IgD-negative memory B cell (primary cell): ENCODE results near the gene OR2S2. TPM values are rescaled to one million over a fixed set of nuclear protein-coding genes. Genes with fewer than 3 reads are reported as not detected.
"Not testable (repeated sequence)": the region's sequence is repeated elsewhere in the genome, so short reads cannot be mapped to it uniquely, and the experiment has no call there.

Experiments
- H3K27ac Mint-ChIP-seq, 3 donors: one replicate each; pipeline ENCODE4 v1.8.0; 2020 to 2022; ENCODE audit warnings: mild to moderate bottlenecking in 3 of 3, mixed read lengths in 3 of 3, moderate library complexity in 1 of 3
- H3K27me3 Mint-ChIP-seq: one replicate; pipeline ENCODE4 v1.8.0; 2021; ENCODE audit warnings: mixed read lengths
- H3K36me3 Mint-ChIP-seq: one replicate; pipeline ENCODE4 v1.8.0; 2020; ENCODE audit warnings: mild to moderate bottlenecking, mixed read lengths
- H3K4me1 Mint-ChIP-seq, 3 donors: one replicate each; pipeline ENCODE4 v1.8.0; 2020 to 2022; ENCODE audit warnings: mixed read lengths in 3 of 3, mild to moderate bottlenecking in 1 of 3
- H3K4me3 Mint-ChIP-seq, 4 donors: one replicate each; pipeline ENCODE4 v1.8.0; 2020 to 2022; ENCODE audit warnings: mild to moderate bottlenecking in 4 of 4, mixed read lengths in 4 of 4, moderate library complexity in 3 of 4
- H3K9me3 Mint-ChIP-seq, 3 donors: one replicate each; pipeline ENCODE4 v1.8.0; 2020 to 2021; ENCODE audit warnings: mixed read lengths in 3 of 3, mild to moderate bottlenecking in 1 of 3
- polyA plus RNA-seq: library from polyadenylated mRNA; unstranded; fragments of 300-500 nt; fragmentation: Illumina TruSeq; gene quantifications from one replicate; pipeline ENCODE4 v1.2.3, GENCODE V29; 2021

Gene OR2S2, protein sequence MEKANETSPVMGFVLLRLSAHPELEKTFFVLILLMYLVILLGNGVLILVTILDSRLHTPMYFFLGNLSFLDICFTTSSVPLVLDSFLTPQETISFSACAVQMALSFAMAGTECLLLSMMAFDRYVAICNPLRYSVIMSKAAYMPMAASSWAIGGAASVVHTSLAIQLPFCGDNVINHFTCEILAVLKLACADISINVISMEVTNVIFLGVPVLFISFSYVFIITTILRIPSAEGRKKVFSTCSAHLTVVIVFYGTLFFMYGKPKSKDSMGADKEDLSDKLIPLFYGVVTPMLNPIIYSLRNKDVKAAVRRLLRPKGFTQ
- not detected for polyA plus RNA-seq

DNA sequence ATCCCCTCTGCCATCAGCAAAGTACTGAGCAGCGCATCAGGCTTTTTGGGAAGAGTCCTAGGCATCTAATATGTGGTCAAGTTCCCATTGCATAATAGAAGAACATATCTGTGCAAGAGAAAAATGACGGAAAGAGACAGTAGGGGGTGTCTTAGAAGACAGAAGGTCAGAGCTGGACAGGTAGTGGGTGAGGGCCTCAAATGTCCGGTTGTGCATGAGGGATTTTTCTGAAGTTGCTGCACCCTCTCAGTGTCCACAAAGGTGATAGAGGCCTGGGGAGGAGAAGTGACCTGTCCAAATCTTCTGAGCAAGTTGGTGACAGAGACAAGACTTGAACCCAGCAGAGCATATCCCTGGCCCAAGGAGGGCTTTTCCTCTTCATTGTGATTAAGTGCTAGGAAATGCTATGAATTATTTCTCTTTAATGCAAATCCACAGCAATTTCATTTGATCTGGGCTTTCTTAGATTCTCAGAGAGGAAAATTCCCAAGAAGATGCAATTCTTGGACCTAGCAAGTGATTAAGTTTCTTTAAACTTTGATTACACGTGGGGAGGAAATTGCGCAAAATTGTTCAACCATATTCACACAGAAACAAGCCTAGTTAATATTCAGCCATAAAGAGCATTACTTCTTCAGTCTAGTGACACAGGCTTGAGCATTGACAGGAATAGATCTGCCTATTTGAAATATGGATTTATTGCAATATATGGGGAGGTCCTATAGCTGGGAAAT lies at the start of gene OR2S2:
OR2S2 (minus strand) TSS at position 51 of the 734 bp plus-strand sequence. CDS start 56 bp downstream, outside the sequence.
- Mint-ChIP-seq H3K4me3 (no peak within 1 kb of the TSS), H3K4me1 (no peaks in the 10 kb centered on the region), H3K36me3 (no peaks in the 10 kb centered on the region), H3K27me3 (peaks cover 15% of the 10 kb centered on the region), H3K27ac (no peak within 1 kb of the TSS), H3K9me3 (no peaks in the 10 kb centered on the region)

DNA sequence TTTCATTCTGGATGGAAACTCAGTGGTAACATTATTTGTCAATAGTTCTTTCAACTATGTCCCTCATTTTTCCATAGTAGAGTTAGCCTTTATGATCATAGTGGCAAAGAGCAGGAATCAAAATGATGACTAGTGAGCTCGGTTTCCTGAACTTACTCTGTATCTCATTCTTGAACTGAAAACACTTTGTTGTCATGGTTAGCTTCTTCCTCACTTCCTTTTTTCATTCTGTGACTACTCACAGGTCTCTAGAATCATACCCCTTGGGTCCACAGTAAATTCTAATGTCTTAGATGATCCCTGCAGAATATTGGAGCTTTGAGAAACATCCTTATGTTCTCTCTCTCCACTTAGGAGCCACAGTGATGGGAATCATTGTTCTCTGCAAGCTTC lies 49.4 kb upstream of the OR2S2 start:
- H3K9me3 Mint-ChIP-seq = peaks cover 0 to 9% (median 6%) of the 10 kb centered on the region in 3 donors
- no peak overlapping the region for H3K27ac Mint-ChIP-seq
- H3K4me1 Mint-ChIP-seq = peaks cover 13 to 17% (median 15%) of the 10 kb centered on the region in 3 donors
- H3K4me3 Mint-ChIP-seq = no peak overlapping the region
- H3K36me3 Mint-ChIP-seq = no peaks in the 10 kb centered on the region
- H3K27me3 Mint-ChIP-seq = peaks cover 15% of the 10 kb centered on the region

DNA sequence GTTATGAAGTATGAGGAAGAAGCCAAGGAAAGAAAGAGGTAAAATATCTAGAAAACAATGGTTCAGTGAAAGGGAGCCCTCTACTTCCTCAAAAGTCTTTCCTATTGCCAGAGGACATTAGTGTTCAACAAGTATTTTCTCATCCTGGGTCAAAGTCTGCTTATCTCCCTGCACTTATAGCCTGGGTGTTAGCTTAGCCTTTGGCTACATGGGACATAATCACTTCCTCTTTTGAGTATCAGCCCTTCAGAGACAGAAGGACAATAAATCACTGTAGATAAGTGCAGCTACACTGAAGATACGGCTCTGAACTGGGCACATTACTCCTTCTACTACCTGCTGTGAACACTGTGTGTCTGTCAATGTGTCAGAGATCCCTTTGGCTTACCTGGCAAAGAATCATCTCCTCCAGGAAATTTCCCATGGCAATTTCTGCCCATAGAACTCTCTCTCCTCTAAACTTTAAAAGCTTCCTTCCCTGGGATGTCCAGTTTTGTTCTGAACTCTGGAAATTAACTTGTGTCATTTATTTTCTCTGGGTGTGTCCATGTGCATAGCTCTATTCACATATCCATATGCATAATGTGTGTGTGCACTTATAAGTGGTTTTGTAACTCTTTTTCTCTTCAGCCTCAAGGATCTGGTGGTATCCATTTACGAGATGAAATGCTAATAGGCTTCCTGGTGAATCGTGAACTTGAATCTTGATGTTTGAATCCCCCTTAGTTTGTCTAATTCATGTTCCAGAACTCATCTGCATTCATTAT lies 48.8 kb upstream of the OR2S2 start:
- Mint-ChIP-seq H3K9me3 (peaks cover 0 to 9% (median 6%) of the 10 kb centered on the region in 3 donors), H3K27ac (no peak overlapping the region), H3K4me3 (no peak overlapping the region), H3K36me3 (no peaks in the 10 kb centered on the region), H3K27me3 (peaks cover 14% of the 10 kb centered on the region), H3K4me1 (peaks cover 13 to 17% (median 15%) of the 10 kb centered on the region in 3 donors)

DNA sequence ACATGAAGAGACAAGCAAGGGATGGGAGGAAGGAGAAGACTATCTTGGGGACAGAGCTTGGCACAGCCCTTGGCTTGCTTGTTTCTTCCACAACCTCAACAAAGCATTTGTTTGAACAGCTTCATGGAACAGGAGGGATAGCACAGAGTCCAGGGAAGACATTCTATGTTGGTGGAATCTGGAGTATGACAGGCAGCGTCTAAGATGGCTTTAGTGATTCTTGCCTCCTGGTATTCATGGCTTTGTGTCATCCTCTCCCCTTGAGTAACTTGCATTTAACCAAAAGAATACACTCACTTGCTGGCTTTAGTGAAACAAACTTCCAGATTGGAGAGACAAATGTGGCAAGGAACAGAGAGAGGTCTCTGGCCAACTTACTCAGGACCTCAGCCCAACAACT lies 47.9 kb upstream of the OR2S2 start:
- Mint-ChIP-seq H3K36me3 (no peaks in the 10 kb centered on the region), H3K4me3 (no peak overlapping the region), H3K9me3 (peaks cover 0 to 9% (median 6%) of the 10 kb centered on the region in 3 donors), H3K27ac (no peak overlapping the region), H3K27me3 (peaks cover 11% of the 10 kb centered on the region), H3K4me1 (peaks cover 14 to 17% (median 15%) of the 10 kb centered on the region in 3 donors)

DNA sequence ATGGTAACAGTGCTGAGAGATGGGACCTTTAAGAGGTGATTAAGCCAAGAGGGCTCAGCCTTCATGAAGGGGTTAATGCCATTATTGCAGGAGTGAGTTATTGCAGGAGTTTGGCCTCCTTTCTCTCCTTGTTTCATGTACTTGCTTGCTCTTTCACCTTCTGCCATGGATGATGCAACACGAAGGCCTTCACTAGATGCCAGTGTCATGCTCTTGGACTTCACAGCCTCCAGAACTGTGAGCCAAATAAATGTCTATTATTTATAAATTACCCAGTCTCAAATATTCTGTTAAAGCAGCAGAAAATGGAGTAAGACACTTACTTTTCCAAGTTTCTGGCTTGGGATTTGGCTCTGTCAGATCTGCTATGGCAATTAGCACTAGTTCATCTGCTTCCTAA lies 40.4 kb upstream of the OR2S2 start:
- peaks cover 20% of the 10 kb centered on the region for H3K27me3 Mint-ChIP-seq
- H3K9me3 Mint-ChIP-seq = peaks cover 4 to 21% (median 5%) of the 10 kb centered on the region in 3 donors

DNA sequence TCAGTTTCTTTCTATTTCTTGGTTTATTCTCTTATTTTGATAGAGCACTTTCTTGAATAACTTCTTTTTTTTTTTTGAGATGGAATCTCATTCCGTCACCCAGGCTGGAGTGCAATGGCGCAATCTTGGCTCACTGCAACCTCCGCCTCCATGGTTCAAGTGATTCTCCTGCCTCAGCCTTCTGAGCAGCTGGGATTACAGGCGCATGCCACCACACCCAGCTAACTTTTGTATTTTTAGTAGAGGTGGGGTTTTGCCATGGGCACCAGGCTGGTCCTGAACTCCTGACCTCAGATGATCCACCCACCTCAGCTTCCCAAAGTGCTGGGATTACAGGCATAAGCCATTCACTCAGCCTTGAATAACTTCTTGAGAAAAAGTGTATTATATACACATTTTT lies 39.1 kb upstream of the OR2S2 start:
- not testable (repeated sequence) for H3K27ac Mint-ChIP-seq, H3K4me1 Mint-ChIP-seq
- H3K27me3 Mint-ChIP-seq = peaks cover 22% of the 10 kb centered on the region

More for the DNA sequence above, 40.4 kb upstream of the OR2S2 start:
- Mint-ChIP-seq H3K4me1 (peaks cover 0 to 1% (median 0%) of the 10 kb centered on the region in 3 donors), H3K36me3 (no peaks in the 10 kb centered on the region), H3K27ac (no peak overlapping the region), H3K4me3 (peak overlapping the region in 1 of 4 donors; percentile 9)

DNA sequence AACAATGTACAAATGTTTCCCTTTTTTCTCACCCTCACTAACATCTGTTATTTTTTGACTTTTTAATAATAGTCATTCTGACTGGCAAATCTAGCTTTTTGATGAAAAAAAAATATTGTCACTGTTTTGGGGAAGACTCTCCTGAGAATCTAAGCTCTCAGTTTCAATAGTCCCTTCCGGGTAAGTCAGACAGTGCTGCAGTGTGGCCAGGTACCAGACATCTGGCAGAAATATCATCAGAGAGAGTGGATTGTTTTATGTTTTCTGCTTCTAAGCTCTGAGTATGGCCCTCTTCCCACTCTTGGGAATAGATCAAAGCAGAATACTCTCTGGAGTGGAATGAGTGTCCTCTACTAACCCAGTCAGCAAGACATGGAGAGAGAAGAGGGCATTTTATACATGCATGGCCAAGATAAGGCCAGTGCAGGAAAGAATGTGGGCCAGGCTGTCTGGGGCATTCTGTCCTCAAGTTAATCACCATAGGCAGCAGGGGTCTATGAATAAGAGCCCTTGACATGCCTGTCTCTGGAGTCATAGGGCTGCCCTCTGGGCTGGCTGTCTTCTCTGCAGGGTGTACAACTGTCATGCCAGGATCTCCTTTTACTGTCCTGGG lies 38.5 kb upstream of the OR2S2 start:
- H3K9me3 Mint-ChIP-seq = peaks cover 4 to 21% (median 5%) of the 10 kb centered on the region in 3 donors
- H3K4me1 Mint-ChIP-seq = peaks cover 0 to 1% (median 0%) of the 10 kb centered on the region in 3 donors
- no peak overlapping the region for H3K27ac Mint-ChIP-seq
- no peak overlapping the region for H3K4me3 Mint-ChIP-seq
- peaks cover 22% of the 10 kb centered on the region for H3K27me3 Mint-ChIP-seq
- no peaks in the 10 kb centered on the region for H3K36me3 Mint-ChIP-seq

More for the DNA sequence above, 39.1 kb upstream of the OR2S2 start:
- peaks cover 4 to 21% (median 5%) of the 10 kb centered on the region in 3 donors for H3K9me3 Mint-ChIP-seq
- not testable (repeated sequence) for H3K36me3 Mint-ChIP-seq, H3K4me3 Mint-ChIP-seq

DNA sequence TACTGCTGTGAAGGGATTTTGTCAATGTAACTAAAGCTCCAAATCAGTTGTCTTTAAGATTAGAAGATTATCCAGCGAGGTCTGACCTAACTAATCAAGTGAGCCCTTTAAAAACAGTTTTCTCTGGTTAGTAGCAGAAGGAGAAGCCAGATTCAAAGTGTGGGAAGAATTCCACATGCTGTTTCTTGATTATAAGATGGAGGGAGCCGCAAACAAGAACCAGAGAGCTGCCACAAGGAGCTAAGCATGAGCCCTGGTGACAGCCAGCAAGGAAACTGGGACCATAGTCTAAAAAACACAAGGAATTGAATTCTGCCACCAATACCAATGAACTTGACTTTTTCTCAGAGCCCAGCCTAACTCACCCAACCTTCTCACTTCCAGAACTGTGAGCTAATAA lies 37.0 kb upstream of the OR2S2 start:
- Mint-ChIP-seq H3K4me1 (no peaks in the 10 kb centered on the region), H3K27ac (no peak overlapping the region), H3K9me3 (peaks cover 4 to 17% (median 4%) of the 10 kb centered on the region in 3 donors), H3K4me3 (no peak overlapping the region), H3K36me3 (peaks cover 1% of the 10 kb centered on the region), H3K27me3 (peaks cover 26% of the 10 kb centered on the region)

DNA sequence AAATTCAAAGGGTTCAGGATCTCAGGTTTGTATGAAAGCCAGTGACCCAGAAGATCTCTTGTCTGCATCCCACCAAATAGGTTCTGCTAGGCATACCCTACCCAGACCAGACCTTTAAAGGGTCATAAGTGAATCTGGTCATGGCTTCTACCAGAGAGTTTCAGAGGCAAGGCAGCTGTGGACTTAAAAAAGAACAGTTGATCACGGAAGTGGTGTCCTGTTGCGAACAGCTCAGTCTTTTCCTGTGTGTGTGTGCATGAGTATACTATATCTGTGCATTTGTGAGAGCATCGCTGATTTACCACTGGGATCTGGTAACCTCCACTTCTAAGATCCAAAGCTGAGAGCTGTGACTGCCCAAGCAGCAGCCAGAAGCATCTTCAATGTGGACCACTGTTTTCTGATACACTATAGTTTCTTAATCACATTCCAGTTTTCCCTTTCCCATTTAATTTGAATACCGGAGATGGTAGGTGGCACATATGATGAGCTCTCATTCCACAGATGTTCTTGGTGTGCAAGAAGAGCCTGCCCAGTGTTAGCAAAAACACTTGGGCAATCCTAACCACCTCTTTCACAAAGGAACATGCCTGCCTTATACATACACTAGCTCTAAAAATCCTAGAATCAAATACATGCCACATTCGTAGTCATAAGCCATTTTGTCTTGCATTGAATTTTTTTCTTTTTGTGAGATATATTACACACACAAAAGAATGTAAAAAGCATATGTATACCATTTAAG lies 36.2 kb upstream of the OR2S2 start:
- H3K4me3 Mint-ChIP-seq = no peak overlapping the region
- H3K9me3 Mint-ChIP-seq = peaks cover 4 to 17% (median 4%) of the 10 kb centered on the region in 3 donors
- H3K4me1 Mint-ChIP-seq = no peaks in the 10 kb centered on the region
- no peak overlapping the region for H3K27ac Mint-ChIP-seq
- peaks cover 1% of the 10 kb centered on the region for H3K36me3 Mint-ChIP-seq
- H3K27me3 Mint-ChIP-seq = peaks cover 24% of the 10 kb centered on the region

DNA sequence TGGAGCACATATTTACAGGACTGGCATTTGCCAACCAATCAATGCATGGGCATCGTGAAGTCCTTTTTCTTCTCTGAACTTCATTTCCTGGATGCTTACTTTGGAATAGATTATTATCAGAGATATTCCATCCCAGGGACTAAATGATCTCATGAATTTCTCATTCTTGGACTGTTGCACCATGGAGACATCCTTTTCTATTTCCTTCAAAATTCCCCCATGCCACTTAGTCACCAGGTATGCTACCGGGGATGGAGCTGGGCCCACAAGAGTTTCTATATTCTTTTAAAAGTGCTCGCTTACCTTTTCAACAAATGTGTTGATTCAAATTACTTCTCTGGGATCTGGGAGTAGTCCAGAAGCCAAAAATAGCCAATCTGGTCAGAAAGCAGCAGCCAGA lies 35.2 kb upstream of the OR2S2 start:
- not testable (repeated sequence) for H3K4me3 Mint-ChIP-seq, H3K27ac Mint-ChIP-seq, H3K4me1 Mint-ChIP-seq, H3K36me3 Mint-ChIP-seq
- peaks cover 3 to 10% (median 4%) of the 10 kb centered on the region in 3 donors for H3K9me3 Mint-ChIP-seq
- H3K27me3 Mint-ChIP-seq = peaks cover 24% of the 10 kb centered on the region

DNA sequence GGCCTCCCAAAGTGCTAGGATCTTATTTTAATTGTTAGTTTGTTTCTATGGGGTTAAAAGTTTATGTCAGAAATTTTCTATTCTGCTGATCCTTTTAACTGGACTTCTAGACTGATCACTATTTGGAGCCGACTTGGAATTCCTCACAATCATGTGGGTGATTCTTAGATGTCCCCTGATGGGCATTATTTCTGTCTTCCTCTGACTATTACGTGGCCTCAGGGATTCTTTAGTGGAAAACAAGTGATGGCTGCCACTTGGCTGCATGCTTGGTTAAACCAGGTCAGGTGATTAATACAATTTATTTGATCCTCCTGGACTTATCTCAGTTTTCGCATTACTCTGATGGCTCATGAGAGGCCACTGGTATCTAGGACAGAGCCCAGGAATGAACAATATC lies 32.2 kb upstream of the OR2S2 start:
- Mint-ChIP-seq H3K36me3 (peaks cover 1% of the 10 kb centered on the region), H3K4me3 (no peak overlapping the region), H3K9me3 (peaks cover 0 to 1% (median 0%) of the 10 kb centered on the region in 3 donors), H3K27me3 (peaks cover 16% of the 10 kb centered on the region), H3K27ac (no peak overlapping the region), H3K4me1 (no peaks in the 10 kb centered on the region)

DNA sequence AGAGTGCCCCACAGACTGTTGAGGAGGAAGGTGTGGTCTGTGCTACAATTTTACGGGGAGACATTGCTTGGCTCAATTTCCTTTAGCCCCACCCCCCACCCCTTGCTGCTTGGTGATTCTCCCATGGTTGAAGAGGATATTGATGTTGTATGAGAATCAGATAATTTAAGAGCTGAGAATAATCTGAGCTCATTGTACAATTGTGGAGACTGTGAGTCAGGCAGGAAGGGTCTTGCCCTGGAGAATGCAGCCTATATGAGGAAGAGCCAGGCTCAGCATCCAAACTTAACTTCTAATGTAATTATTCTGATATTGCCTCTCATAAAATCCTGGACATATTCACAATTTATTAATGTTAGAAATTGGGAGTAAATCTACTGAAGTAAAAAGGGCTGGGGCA lies 26.1 kb upstream of the OR2S2 start:
- Mint-ChIP-seq H3K27ac (no peak overlapping the region), H3K27me3 (peaks cover 29% of the 10 kb centered on the region), H3K36me3 (peaks cover 2% of the 10 kb centered on the region), H3K4me1 (no peaks in the 10 kb centered on the region), H3K4me3 (no peak overlapping the region), H3K9me3 (peaks cover 0 to 2% (median 0%) of the 10 kb centered on the region in 3 donors)

DNA sequence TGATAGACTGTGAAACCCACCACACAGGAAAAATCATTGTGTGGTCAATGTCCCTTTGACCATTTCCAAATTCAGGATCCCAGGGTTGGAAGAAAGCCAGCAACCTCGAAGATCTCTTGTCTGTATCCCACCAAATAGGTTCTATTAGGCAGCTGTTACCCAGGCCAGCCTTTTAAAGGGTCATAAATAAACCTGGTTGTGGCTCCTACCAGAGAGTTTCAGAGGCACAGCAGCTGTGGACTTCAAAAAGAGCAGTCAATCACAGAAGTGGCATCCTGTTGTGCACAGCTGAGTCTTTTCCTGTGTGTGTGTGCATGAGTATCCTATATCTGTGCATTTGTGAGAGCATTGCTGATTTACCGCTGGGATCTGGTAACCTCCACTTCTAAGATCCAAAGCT lies 23.7 kb upstream of the OR2S2 start:
- Mint-ChIP-seq H3K9me3 (peaks cover 0 to 2% (median 2%) of the 10 kb centered on the region in 3 donors), H3K4me3 (no peak overlapping the region), H3K36me3 (peaks cover 2% of the 10 kb centered on the region), H3K27me3 (peaks cover 32% of the 10 kb centered on the region), H3K27ac (no peak overlapping the region), H3K4me1 (peaks cover 0 to 5% (median 4%) of the 10 kb centered on the region in 3 donors)
